Stimulated activated CD8-positive, alpha-beta memory T cell treated with anti-CD3 and anti-CD28 coated beads, Interleukin-12 subunit alpha, Interleukin-12 subunit beta, amount 100 ng/mL, for 1 hour (primary cell): ENCODE measurements around the gene CLPX.
"Not testable (repeated sequence)": the region's sequence is repeated elsewhere in the genome, so short reads cannot be mapped to it uniquely, and the experiment has no call there.

Experiments
- DNase-seq: peaks from one replicate; pipeline ENCODE4 v3.0.0-alpha.2; 2020; ENCODE audit warnings: low read depth

Gene CLPX

GRCh38 chr15:65172531-65172930 lies 12.6 kb downstream of the CLPX start:
- no peak for DNase-seq

- no peak for DNase-seq
Measured at GRCh38 chr15:65171428-65171827, 13.7 kb downstream of the CLPX start.

DNA sequence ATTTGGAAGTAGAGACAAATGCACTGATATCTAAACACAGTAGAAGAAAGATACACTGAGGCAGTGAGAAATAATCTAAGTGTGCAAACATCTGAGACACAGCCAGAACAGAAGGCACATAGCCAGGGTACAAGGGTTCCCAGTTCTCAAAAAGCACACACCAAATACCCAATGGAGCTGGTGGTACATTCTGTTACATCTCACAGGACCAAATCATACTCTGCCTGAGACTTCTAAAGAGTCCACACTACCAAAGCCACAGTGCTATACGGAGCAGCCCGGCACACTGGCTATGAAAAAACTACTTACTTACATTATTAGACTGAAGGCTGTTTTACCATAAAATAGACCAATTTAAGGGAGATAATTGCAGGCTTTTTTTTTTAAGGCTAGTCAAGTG lies 19.3 kb downstream of the CLPX start:
- no peak for DNase-seq

- no peak for DNase-seq
Measured at GRCh38 chr15:65164139-65164538, 21.0 kb downstream of the CLPX start.

- no peak for DNase-seq
Measured at GRCh38 chr15:65163041-65163440, 22.1 kb downstream of the CLPX start.

- DNase-seq, result no peak
Measured at GRCh38 chr15:65156692-65157091, 28.4 kb downstream of the CLPX start.

GRCh38 chr15:65154720-65155119 lies 30.4 kb downstream of the CLPX start:
- no peak for DNase-seq

DNA sequence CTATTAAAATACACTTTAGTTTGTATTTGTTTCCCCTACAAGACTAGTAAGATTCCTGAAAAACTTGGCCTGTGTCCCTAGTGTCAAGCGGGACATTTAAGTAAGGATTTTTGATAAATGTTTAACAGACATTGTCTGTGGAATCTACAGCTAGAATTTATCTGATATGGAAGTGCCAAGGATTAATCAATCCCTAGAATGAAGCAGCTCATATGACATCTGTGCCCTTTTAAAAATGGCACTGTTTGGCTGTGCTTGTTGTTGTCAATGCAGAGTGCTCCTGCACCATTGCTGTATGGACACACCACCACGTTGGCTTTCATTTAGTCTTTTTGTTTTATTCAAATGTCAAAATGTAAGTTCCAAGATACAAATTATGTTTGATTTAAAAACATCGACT lies 37.2 kb downstream of the CLPX start:
- no peak for DNase-seq

DNA sequence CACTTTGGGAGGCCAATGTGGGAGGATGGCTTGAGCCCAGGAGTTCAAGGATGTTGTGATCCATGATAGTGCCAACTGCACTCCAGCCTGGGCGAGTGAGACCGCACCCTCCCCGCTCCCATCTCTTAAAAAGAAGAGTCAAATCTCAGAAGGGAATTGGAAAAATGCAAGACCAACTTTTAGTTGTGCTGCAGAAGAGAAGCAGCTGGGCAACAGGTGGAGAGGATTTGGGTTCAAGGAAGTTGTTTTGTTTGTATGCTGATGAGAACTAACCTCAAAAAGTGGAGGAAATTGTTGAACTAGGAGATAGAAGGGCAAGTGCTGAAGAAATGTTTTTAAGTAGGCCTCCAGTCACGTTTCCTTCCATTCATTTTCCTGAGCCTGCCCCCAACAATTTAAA lies 38.7 kb downstream of the CLPX start:
- DNase-seq, result no peak

DNA sequence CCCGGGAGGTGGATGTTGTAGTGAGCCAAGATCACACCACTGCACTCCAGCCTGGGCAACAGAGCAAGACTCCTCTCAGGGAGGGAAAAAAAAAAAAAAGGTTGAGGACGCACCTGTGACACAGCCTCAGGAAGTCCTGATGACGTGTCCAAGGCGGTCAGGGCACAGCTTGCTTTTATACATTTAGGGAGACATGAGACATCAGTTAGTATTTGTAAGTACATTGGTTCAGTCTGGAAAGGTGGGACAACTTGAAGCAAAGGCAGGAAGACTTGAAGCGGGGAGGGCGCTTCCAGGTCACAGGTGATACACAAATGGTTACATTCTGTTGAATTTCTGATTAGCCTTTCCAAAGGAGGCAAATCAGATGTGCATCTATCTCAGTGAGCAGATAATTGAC lies 46.5 kb downstream of the CLPX start:
- DNase-seq, result not testable (repeated sequence)

GRCh38 chr15:65137893-65138292 lies 47.2 kb downstream of the CLPX start:
- not testable (repeated sequence) for DNase-seq

- not testable (repeated sequence) for DNase-seq
Measured at GRCh38 chr15:65137089-65137488, 48.1 kb downstream of the CLPX start.

DNA sequence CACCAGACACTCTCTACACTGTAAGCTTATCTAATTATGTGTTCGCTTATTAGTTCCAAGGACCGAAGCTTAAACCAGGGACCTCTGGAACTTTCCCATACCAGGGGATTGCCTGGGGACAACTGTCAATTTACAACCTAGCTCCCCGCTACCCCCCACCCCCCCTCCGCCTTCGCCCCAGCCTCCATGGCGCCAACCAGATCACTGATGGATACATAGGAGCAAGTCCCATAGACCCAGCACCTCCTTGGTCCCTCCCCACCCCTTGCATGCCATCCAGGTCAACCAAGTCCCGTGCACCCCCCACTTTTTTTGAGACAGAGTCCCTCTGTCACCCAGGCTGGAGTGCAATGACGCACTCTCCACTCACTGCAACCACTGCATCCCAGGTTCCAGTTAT lies 50.6 kb downstream of the CLPX start:
- no peak for DNase-seq

GRCh38 chr15:65133548-65134200 lies 51.5 kb downstream of the CLPX start, which contains the start of gene PDCD7:
Gene PDCD7, minus strand, starts transcription at chr15:65133808. Its CDS starts 27 bp downstream, at chr15:65133781.
- peak; percentile 72 for DNase-seq

DNA sequence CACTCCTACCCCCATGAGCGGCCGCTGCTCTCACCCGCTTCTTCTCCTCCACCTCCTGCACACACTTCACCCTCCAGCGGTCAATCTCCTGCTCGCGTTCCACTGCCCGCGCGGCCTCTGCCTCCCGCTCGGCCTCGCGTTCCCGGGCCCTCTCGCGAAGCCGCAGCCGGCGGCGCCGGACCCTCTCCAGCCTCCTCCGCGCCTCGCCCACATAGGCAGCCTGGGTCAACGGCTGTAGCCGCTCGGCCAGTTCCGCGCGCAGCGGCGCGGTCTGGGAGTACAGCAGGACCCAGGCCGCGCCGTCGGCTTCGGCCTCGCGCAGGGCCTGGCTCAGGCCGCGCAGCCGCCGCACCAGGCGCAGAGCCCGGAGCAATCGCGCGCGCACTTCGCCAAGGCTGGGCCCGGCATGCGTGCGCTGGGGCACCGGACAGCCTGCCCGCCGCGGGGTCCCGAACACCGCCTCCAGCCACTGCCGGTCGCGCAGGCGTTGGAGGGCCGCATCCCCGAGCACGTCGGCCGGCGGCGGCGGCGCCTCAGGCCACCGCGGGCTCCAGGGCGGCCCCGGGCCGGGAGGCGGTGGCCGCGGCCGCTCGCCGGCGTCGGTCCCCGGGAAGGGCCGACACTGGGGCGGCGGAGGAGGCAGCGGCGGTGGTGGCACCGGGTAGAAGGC lies 52.1 kb downstream of the CLPX start:
- DNase-seq, result no peak

DNA sequence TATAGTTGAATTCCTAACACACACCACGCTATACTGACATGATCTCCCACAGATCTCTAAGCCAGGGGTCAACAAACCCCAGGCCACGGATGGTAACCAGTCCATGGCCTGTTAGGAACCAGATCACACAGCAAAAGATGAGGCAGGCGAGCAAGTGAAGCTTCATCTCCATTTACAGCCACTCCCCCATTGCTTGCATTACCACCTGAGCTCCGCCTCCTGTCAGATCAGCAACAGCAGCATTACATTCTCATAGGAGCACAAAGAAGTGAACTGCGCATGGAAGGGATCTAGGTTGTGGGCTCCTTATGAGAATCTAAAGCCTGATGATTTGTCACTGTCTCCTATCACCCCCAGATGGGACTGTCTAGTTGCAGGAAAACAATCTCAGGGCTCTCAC lies 54.2 kb downstream of the CLPX start:
- no peak for DNase-seq

DNA sequence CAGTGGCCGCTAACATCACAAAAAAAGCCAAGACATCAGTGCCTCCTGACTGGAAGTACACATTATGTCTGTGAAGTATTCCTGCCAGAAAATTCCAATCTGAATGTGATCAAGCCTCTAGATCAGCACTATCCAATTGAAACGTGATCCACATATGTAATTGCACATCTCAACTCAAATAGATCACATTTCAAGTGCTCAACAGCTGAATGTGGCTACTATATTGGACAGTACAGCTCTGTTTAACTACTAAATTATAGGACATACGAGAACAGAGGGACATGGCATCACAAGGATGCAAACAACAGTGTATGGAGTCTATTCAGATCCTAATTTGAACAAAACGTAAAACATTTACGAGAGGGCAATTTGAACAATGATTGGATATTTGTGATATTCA lies 69.6 kb downstream of the CLPX start:
- no peak for DNase-seq

GRCh38 chr15:65115086-65115485 lies 70.1 kb downstream of the CLPX start, which contains the start of gene UBAP1L:
Gene UBAP1L, minus strand, starts transcription at chr15:65115200. Its CDS starts 8,985 bp downstream, at chr15:65106215.
- DNase-seq, result no peak

DNA sequence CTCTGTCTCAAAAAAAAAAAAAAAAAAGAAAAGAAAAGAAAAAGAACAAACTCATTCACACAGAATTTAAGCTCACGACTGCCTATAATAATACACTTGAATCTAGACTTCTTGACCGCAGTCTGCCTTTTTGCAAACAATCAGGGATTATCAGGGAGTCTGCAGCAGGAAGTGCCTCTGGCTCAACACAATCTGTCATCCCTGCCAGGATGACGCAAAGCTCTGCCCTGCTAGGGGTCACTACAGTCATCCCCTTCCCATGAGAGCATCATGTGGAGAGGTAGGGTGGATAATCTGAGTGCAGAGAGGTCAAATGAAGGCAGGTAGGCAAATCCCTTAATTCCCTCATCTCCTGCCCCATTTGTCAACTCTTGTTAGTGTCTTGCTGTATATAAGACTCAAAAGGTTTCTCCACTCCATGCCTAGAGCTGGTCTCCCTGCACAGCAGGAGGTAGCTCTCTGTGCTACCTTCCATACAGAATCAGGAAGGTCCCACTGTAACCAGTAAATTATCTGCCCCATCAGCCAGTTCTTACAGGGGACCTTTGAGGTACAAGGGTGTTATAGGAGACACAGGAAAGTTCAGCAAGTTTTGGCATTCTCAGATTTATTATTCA lies 74.4 kb downstream of the CLPX start:
- DNase-seq, result no peak

GRCh38 chr15:65106011-65106590 lies 79.0 kb downstream of the CLPX start:
- DNase-seq, result no peak

GRCh38 chr15:65105038-65105437 lies 80.1 kb downstream of the CLPX start:
- no peak for DNase-seq

DNA sequence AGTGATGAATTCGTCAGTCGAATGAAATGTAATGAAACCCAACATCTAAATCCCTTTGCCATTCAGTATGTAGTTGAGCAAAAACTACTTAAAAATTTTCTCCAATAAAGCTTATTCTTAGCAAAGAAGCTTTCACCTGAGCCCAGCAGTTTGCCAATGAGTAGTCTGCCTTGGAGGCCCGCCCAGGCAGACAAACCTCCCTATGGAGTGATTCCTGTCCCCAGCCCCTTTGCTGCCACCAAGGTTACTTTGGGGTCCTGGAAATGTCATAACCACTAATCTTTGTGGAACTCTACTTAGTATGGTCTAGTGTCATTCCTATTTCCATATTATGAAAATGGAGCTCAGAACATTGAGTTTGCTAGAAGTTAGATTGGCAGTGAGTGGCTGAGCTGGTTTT lies 82.2 kb downstream of the CLPX start:
- DNase-seq, result no peak
